GM10248 (cell line): ENCODE measurements around the gene SH3RF3.

Source experiments
- CTCF ChIA-PET: fragments of 300-600 bp; sonication (Branson Sonifier 250); formaldehyde crosslinking; extraction: SDS; loops from one replicate; lab custom pipeline; 2021; ENCODE audit warnings: antibody characterized with exemption; lab: Yijun Ruan, JAX
- POLR2A ChIA-PET: fragments of 350-650 bp; sonication (Branson Sonifier 250); formaldehyde crosslinking; extraction: SDS; loops from one replicate; lab custom pipeline; 2020; ENCODE audit warnings: antibody characterized with exemption; lab: Yijun Ruan, JAX
- DNase-seq: peaks from one replicate; pipeline ENCODE4 v3.0.0; 2012; ENCODE audit errors: extremely low spot score
- TF ChIP-seq, protein P1 (sequence below): IDR thresholded peaks from 2 replicates; pipeline ENCODE4 v1.5.1; 2012; ENCODE audit warnings: mild to moderate bottlenecking, low read depth; ENCODE audit errors: extremely low read depth, missing control alignments, control extremely low read depth

Gene SH3RF3

DNA sequence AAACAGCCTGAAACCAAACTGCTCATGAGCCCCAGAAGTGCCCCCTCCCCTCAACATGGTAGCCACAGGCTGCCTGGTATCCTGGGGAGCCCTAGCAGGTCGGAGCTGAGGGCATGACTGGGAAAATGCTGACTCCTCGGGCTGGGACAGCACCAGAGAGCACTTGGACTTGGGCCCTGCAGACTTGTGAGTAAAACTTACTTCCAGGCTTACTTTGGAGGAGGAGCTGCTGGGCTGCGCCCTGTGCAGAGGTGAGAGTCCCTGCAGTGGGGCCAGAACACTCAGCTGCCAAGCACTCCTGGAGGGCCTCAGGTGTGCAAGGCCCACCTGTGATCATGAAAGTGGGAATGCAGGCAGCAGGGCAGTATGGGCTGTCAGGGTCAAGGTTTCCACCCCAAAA, 365.3 kb downstream of the SH3RF3 start:
- no peak for DNase-seq
- TF ChIP-seq, protein P1, sequence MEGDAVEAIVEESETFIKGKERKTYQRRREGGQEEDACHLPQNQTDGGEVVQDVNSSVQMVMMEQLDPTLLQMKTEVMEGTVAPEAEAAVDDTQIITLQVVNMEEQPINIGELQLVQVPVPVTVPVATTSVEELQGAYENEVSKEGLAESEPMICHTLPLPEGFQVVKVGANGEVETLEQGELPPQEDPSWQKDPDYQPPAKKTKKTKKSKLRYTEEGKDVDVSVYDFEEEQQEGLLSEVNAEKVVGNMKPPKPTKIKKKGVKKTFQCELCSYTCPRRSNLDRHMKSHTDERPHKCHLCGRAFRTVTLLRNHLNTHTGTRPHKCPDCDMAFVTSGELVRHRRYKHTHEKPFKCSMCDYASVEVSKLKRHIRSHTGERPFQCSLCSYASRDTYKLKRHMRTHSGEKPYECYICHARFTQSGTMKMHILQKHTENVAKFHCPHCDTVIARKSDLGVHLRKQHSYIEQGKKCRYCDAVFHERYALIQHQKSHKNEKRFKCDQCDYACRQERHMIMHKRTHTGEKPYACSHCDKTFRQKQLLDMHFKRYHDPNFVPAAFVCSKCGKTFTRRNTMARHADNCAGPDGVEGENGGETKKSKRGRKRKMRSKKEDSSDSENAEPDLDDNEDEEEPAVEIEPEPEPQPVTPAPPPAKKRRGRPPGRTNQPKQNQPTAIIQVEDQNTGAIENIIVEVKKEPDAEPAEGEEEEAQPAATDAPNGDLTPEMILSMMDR = no peak
- CTCF ChIA-PET = interaction anchor here (1.7 kb wide), 1 partner anchor 16 kb away, joined by 6 read pairs; no protein-coding TSS in a partner anchor
- POLR2A ChIA-PET = no interaction called here

DNA sequence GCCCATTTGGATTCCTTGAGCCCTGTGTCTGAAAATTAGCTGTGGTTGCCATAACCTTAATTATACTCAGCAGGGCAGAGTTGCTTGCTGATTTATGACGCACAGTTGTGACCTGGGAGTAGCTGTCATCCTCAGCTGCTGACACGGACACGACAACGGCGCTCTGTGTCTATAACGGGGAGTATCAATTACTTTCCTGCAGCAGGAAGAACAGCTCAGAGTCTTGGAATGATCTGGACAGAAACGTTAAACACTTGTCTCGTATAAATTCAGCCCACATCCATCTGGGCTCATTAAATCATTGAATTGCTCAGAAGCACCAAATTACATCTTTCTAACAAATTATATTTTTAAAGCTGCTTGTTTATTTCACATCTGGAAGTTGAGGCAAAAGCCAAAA, 368.5 kb downstream of the SH3RF3 start:
- CTCF ChIA-PET = interaction anchor here (2.4 kb wide), 1 partner anchor 12 kb away, joined by 17 read pairs; no protein-coding TSS in a partner anchor
- TF ChIP-seq, protein P1 = no peak
- POLR2A ChIA-PET = interaction anchor here (1.1 kb wide), 1 partner anchor 10 kb away, joined by 4 read pairs; no protein-coding TSS in a partner anchor
- DNase-seq = no peak

DNA sequence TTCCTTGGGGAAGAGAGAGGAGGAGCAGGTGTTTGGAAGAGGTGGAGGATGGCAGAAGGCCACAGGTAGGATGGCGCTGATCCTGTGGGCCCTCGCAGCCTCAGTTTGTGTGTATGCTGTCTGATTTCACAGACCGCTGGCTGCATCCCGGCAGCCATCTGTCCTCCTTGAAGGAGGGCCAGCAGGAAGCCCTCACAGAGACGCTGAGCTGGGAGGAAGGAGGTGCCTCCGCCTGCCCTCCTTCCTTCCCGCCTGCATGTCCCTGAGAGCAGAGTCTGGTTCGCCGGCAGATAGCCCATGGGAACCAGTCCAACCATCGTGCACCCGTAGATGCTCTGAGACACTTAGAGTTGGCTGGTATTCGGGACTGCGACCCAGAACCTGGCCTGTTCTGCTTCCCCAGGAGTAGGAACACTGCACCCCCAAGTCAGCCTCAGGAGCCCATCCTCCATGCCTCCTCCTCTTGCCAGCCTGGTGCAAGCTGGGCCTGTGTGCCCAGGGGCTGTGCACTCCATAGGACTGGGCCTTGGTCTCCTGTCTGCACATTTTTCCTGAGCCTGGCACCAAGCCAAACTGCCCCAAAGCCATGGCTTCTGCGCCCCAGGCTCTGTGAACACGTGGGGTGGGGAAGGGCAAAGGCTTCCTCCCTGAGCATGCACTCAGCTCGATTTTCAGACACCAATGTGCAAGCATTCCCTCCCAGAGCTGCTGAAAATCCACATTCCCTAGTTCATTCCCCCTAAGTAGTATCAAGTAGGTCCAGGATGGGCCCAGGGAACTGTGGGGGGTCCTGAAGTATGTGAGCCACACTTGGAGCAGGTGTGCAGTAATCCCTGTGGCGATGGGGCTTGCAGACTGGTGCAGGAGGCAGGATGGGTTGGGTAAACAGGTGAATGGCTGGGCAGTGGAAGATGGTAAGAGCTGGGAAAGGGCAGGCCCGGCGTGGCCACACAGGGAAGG, 369.2 kb downstream of the SH3RF3 start:
- DNase-seq = no peak
- ChIA-PET POLR2A (no interaction called here), CTCF (interaction anchor here (2.4 to 4.5 kb wide), 2 partner anchors 11 to 12 kb away, joined by 17 to 28 read pairs; no protein-coding TSS in a partner anchor)
- TF ChIP-seq, protein P1 = no peak

DNA sequence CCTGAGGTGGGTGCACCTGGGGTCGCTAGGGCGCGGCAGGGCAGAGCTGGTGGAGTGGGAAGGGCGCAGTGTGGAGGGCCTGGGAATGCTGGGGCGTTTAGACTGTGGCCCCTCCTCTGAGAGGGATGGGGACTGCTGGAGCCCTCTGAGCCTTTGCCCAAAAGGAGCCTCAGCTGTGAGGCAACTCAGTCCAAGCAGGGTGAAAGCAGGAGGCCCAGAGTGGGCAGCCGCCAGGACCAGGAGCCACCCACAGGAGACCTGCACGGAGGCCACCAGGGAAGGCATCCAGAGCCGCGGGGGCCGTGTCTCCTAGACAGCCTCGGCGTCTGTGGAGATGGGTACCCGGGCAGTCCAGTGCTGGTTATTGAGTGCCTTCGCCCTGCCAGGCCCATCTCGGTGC, 369.9 kb downstream of the SH3RF3 start:
- POLR2A ChIA-PET = no interaction called here

DNA sequence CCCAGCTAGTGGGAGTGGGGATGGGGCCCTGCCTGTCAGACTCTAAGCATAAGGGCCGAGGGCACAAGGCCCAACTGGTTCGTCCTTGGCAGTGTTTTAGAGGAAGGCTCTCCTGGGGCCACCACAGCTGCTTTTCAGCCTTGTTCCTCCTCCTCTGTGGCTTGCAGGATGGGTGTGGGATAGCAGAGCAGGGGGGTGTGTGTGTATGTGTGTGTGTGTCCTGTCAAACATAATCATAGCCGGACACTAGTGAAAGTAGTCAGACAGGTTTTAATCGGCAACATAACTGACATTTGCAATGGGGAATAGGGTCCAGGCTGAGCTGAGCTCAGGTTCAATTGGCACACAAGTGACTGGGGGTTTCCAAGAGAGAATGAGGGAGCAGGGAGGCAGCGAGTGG, 370.6 kb downstream of the SH3RF3 start:
- TF ChIP-seq, protein P1 = no peak
- no peak for DNase-seq
- CTCF ChIA-PET = interaction anchor here (1.7 to 4.5 kb wide), 2 partner anchors 10 to 12 kb away, joined by 5 to 28 read pairs; no protein-coding TSS in a partner anchor
- POLR2A ChIA-PET = no interaction called here

More for the DNA sequence above, 369.9 kb downstream of the SH3RF3 start:
- CTCF ChIA-PET = interaction anchor here (1.7 to 4.5 kb wide), 2 partner anchors 11 to 13 kb away, joined by 5 to 28 read pairs; no protein-coding TSS in a partner anchor
- TF ChIP-seq, protein P1 = no peak
- no peak for DNase-seq

DNA sequence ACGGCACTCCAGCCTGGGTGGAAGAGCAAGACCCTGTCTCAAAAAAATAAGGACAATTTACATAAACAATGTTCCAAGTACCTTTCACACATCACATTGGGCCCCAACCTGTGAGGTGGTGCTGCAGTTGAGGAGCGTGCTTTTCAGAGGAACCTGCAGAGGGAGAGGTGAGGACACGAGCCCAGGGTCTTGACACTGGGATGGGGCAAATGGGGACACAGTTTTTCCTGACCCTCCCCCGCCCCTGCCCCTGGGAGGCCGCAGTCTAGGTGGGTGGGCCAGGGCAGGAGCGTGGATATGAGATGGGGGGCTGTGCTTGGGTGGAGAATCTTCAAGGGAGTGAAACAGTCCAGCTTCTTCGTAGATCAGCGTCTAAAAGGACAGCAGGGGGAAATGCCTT, 371.9 kb downstream of the SH3RF3 start:
- no peak for DNase-seq
- POLR2A ChIA-PET = no interaction called here
- TF ChIP-seq, protein P1 = no peak
- CTCF ChIA-PET = interaction anchor here (4.5 kb wide), 1 partner anchor 9 kb away, joined by 28 read pairs; no protein-coding TSS in a partner anchor
